RWPE2 (cell line): ENCODE measurements around the gene CALM1.

Source experiments
- ATAC-seq: fragments of 200-7000 bp; cut with Tn5 transposase; 3 replicates; pipeline ENCODE4 v1.9.1; 2021; ENCODE audit warnings: low read depth
- DNase-seq: peaks from one replicate; pipeline ENCODE4 v3.0.0-alpha.2; 2020; ENCODE audit warnings: low spot score
- H3K27ac ChIP-seq: fragments of 450-650 bp; 2 replicates; pipeline ENCODE4 v1.5.1; 2017; ENCODE audit warnings: mild to moderate bottlenecking; ENCODE audit not compliant: poor library complexity, severe bottlenecking
- H3K27me3 ChIP-seq: fragments of 250-450 bp; sonication (Bioruptor Pico); 2 replicates; pipeline ENCODE4 v1.5.1; 2021; ENCODE audit warnings: mild to moderate bottlenecking, moderate library complexity; ENCODE audit not compliant: insufficient read depth, poor library complexity, severe bottlenecking
- H3K36me3 ChIP-seq: fragments of 250-450 bp; sonication (Bioruptor Pico); 2 replicates; pipeline ENCODE4 v1.5.1; 2020; ENCODE audit warnings: low read depth, mild to moderate bottlenecking, moderate library complexity
- H3K4me1 ChIP-seq: fragments of 250-450 bp; sonication (Bioruptor Pico); 2 replicates; pipeline ENCODE4 v1.5.1; 2021; ENCODE audit warnings: mild to moderate bottlenecking, moderate library complexity; ENCODE audit not compliant: insufficient read depth, poor library complexity, severe bottlenecking
- H3K4me3 ChIP-seq: fragments of 250-450 bp; sonication (Bioruptor Pico); 2 replicates; pipeline ENCODE4 v1.5.1; 2021; ENCODE audit warnings: mild to moderate bottlenecking, moderate library complexity; ENCODE audit not compliant: severe bottlenecking
- H3K9me3 ChIP-seq: fragments of 250-450 bp; sonication (Bioruptor Pico); 2 replicates; pipeline ENCODE4 v1.5.1; 2021; ENCODE audit warnings: mild to moderate bottlenecking, moderate library complexity; ENCODE audit not compliant: severe bottlenecking
- TF ChIP-seq, protein P1 (sequence below): fragments of 450-650 bp; IDR thresholded peaks from one replicate; pipeline ENCODE4 v1.5.1; 2017; ENCODE audit warnings: mild to moderate bottlenecking, moderate library complexity; ENCODE audit not compliant: poor library complexity, severe bottlenecking

Gene CALM1

DNA sequence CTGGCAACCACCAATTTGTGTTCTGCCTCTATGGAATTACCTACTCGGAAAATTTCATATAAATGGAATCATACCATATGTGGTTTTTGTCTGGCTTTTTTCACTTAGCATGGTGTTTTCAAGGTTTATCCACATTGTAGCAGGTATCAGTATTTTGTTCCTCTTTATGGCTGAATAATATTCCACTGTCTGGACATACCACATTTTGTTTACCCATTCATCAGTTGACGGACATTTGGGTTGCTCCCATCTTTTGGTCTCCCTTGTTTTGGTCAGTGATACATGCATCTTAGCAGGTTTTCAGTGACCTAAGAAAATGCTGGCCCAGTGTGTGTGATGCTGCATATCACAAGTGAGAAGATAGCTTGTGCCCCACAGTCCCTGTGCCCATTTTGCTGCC, 21.2 kb downstream of the CALM1 start:
- Histone ChIP-seq H3K27me3 (no peaks in the 10 kb centered on the region), H3K4me3 (no peak overlapping the region), H3K27ac (peak overlapping the region; percentile 83), H3K9me3 (no peaks in the 10 kb centered on the region), H3K4me1 (peaks cover 10% of the 10 kb centered on the region), H3K36me3 (no peaks in the 10 kb centered on the region)
- ATAC-seq, result no peak
- no peak for DNase-seq
- TF ChIP-seq, protein P1, sequence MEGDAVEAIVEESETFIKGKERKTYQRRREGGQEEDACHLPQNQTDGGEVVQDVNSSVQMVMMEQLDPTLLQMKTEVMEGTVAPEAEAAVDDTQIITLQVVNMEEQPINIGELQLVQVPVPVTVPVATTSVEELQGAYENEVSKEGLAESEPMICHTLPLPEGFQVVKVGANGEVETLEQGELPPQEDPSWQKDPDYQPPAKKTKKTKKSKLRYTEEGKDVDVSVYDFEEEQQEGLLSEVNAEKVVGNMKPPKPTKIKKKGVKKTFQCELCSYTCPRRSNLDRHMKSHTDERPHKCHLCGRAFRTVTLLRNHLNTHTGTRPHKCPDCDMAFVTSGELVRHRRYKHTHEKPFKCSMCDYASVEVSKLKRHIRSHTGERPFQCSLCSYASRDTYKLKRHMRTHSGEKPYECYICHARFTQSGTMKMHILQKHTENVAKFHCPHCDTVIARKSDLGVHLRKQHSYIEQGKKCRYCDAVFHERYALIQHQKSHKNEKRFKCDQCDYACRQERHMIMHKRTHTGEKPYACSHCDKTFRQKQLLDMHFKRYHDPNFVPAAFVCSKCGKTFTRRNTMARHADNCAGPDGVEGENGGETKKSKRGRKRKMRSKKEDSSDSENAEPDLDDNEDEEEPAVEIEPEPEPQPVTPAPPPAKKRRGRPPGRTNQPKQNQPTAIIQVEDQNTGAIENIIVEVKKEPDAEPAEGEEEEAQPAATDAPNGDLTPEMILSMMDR, result no peak

DNA sequence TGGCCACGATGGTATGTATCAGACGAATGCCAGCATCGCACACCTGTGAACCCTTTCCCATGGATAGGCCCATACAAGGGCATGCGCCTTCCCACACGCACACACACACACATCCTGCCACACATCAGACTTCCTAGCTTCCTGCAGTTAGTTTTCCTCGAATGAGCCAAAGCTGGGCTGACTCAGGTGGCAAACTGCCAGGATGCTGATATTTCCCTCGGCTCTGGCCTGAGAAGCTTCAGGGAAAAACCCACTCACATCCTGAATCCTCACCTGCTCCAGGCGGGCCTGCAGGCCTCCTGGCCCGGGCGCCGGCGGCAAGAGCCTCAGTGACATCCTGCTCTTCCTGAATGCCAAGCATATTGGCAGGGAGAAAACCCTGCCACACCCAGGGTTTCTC, 22.4 kb downstream of the CALM1 start:
- peak; percentile 98 for DNase-seq
- Histone ChIP-seq H3K9me3 (no peaks in the 10 kb centered on the region), H3K4me3 (no peak overlapping the region), H3K4me1 (peaks cover 10% of the 10 kb centered on the region), H3K27ac (peak overlapping the region; percentile 83), H3K27me3 (no peaks in the 10 kb centered on the region), H3K36me3 (no peaks in the 10 kb centered on the region)
- TF ChIP-seq, protein P1, result no peak
- peak; percentile 97 for ATAC-seq

DNA sequence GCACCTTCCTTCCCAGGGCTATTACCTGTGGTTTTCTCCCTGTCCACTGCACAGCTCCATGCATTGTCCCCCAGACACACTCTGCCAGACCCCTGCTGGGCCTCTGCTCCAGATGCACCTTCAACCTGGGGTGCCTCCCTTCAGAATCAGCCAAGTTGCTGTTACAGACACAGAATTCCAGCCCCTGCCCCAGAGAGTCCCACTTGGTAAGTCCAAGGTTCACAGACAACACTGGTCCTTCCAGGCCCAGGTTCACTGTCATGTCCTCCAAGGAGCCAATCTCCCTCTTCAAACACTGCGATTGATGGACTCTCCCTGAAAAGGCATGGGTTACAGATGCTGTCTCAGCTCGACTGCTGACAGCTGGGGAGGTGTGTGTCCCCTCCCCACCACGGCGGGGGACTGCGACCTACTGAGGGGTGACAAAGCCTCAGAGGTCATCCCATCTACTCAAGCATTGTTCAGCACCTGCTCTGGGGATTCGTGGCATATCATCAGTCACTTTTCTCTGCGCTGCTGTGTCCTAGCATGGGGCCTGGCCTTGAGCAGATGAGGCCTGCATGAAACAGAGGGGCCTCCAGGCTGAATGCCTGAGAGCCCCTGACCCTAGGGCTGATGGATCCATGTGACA, 24.3 kb downstream of the CALM1 start:
- Histone ChIP-seq H3K4me1 (peaks cover 10% of the 10 kb centered on the region), H3K27me3 (no peaks in the 10 kb centered on the region), H3K9me3 (no peaks in the 10 kb centered on the region), H3K27ac (no peak overlapping the region), H3K4me3 (no peak overlapping the region), H3K36me3 (no peaks in the 10 kb centered on the region)
- TF ChIP-seq, protein P1, result no peak
- DNase-seq (no peak), ATAC-seq (no peak)

DNA sequence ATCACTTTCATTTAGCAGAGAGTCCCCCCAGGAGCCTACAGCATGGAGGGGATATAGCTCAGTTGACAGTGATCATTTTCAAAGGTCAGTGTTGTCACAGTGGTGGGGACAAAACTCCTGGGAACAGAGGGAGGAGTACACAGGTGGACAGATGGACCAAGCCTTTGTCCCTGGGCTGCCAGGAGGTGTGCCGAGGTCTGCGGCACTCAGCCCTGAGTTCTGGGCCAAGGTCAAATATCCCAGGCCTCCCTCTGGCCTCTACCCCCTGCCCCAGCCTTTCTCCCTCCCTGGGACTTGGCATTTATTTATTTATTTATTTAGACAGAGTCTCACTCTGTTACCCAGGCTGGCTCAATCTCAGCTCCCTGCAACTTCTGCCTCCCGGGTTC, 24.8 kb downstream of the CALM1 start:
- H3K9me3 ChIP-seq, result no peaks in the 10 kb centered on the region
- H3K4me1 ChIP-seq, result peaks cover 10% of the 10 kb centered on the region
- H3K27ac ChIP-seq, result no peak overlapping the region
- DNase-seq (no peak), ATAC-seq (no peak)
- no peak overlapping the region for H3K4me3 ChIP-seq
- no peaks in the 10 kb centered on the region for H3K36me3 ChIP-seq
- H3K27me3 ChIP-seq, result no peaks in the 10 kb centered on the region
- TF ChIP-seq, protein P1, result no peak

DNA sequence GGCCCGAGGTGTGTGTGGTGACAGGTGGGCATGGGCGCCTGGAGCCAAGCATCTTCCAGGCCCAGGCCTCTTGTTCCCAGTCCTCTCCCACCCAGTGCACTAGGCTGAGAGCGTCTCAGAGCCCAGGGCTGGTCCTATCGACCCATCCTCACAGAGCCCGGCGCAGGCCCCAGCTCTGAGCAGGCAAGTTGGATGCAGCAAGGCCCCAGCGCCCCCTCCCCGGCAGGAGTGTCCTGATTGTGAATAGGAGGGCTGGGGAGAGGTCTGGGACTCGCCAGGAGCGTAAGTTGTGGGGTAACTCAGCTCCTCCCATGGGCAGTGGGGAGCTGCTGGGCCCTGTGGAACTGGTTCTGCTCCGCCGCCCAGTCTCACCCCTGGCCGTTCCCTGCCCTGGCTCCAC, 26.3 kb downstream of the CALM1 start:
- TF ChIP-seq, protein P1, result no peak
- ATAC-seq (no peak), DNase-seq (no peak)
- Histone ChIP-seq H3K9me3 (no peaks in the 10 kb centered on the region), H3K4me3 (no peak overlapping the region), H3K36me3 (no peaks in the 10 kb centered on the region), H3K27ac (no peak overlapping the region), H3K4me1 (peaks cover 10% of the 10 kb centered on the region), H3K27me3 (no peaks in the 10 kb centered on the region)
